CD4-positive, alpha-beta T cell treated with Interleukin-12 subunit alpha and Interleukin-12 subunit beta, for 1 hour (primary cell): ENCODE data around the gene ARPIN.
"Not testable (repeated sequence)": the region's sequence is repeated elsewhere in the genome, so short reads cannot be mapped to it uniquely, and the experiment has no call there.

Experiments
- DNase-seq: peaks from one replicate; pipeline ENCODE4 v3.0.0-alpha.2; 2020

ARPIN gene

GRCh38 chr15:89875741-89876140 lies 37.0 kb downstream of the ARPIN start:
- no peak for DNase-seq

GRCh38 chr15:89874926-89875564 lies 37.7 kb downstream of the ARPIN start:
- peak; percentile 80 for DNase-seq

GRCh38 chr15:89870688-89871288 lies 42.0 kb downstream of the ARPIN start:
- DNase-seq, result no peak

GRCh38 chr15:89870006-89870405 lies 42.7 kb downstream of the ARPIN start:
- DNase-seq, result no peak

DNA sequence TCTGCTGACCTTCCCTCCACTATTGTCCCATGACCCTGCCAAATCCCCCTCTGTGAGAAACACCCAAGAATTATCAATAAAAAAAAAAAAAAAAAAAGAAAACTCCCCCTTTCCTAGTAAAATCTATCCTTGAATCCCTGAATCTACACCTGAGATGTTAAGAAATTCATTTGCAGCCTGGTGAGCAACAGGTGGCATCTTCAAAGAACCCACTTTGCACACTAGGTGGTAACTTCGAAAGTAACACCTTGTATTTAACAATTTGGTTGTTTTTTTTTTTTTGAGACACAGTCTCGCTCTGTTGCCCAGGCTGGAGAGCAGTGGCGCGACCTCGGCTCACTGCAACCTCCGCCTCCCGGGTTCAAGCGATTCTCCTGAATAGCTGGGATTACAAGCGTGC lies 43.3 kb downstream of the ARPIN start:
- DNase-seq, result not testable (repeated sequence)

GRCh38 chr15:89864958-89865739 lies 47.6 kb downstream of the ARPIN start:
- no peak for DNase-seq

GRCh38 chr15:89863918-89864317 lies 48.8 kb downstream of the ARPIN start:
- no peak for DNase-seq

- DNase-seq, result no peak
These were observed 51.9 kb downstream of the ARPIN start for GRCh38 chr15:89860891-89861290.

DNA sequence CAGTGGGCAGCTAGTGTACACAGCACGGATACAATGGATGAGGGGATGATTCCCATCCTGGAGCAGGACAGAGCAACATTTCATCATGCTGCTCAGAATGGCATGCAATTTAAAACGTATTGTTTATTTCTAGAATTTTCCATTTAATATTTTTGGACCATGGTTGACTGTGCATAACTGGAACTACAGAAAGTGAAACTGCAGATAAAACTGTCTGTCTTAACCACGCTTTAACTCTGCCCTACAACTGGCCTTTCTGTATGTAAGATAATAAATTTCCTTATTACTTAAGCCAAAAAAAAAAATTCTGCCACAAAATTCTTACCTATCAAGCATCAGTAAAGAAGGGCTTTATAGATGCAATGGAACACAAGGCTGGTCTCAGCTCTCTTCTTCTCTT lies 52.3 kb downstream of the ARPIN start:
- DNase-seq, result no peak

GRCh38 chr15:89858661-89859458 lies 53.9 kb downstream of the ARPIN start:
- no peak for DNase-seq

- no peak for DNase-seq
These were observed 55.1 kb downstream of the ARPIN start for GRCh38 chr15:89857673-89858072.

DNA sequence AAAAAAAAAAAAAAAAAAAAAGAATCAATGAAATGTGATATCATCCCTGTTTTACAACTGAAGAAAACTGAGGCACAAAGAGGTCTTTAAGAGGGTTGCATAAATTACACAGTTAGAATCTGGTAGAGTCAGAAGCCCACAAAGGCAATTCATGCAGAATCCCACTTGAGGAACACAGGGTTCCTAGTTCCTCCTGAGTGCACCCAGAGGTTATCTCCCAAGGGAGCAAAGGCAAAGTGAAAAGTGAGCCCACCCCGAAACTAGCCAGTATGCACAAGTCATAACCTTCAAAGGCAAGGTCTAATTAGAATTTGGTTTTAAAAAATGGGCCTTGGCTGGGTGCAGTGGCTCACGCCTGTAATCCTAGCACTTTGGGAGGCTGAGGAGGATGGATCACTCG lies 56.8 kb downstream of the ARPIN start:
- DNase-seq, result no peak

GRCh38 chr15:89854863-89855262 lies 57.9 kb downstream of the ARPIN start:
- DNase-seq, result not testable (repeated sequence)

DNA sequence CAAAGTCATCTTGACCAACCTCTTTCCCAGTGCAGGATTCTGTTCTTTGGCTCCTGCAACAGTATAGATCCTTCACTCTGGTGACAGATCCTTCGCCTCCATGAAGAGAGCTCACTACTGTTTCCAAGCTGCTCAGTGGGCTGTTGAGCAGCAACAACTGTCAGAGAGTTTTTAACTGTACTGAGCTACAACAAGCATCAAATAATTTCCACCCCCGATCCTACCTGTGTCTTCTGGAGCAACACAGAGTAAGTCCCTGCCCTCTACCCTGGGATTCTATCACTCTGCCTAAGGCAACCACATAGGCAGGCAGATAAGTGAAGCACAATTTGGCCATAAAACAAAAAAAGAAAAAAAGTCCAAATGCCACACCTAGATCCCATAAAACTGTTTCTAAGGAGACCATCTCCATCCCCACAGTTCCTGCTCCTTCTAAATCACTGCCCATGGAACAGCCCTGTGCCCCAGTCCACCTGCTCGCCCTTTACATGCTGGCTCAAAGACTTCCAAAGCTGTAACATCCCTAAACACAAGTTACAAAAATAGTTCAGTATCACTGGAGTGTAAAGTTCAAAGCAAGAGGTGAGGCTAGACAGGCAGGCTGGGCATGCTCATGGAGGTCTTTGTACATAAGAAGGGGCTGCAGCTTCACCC lies 60.3 kb downstream of the ARPIN start:
- DNase-seq, result no peak

DNA sequence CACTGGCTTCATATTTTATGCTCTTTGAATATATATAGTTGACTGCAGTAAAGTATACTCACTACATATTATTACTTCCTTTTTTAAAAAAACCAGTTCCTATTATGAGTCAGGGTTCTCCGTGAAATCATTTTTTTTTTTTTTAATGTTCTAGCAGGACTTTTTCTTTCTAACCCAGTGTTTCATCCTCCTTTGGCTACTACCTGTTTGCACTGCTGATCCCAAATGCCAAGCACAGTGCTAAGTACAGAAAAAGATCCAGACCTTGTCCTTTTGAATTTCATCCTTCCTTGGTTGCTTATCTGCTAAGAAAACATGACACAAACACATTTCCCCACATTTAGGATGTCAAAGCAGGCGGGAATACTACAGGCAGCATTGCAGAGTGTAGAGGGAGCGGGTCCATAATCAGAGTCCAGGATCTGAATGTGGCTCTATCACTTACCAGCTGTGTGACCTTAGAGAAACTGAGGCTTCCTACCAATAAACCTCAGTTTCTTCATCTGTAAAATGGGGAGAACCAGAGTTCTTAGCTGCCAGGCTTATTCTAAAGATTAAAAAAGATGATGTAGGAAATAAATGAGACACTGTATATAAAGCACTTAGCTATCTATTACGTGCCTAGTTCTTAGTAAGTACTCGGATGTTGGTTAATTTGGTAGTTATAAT lies 60.9 kb downstream of the ARPIN start:
- DNase-seq, result no peak

DNA sequence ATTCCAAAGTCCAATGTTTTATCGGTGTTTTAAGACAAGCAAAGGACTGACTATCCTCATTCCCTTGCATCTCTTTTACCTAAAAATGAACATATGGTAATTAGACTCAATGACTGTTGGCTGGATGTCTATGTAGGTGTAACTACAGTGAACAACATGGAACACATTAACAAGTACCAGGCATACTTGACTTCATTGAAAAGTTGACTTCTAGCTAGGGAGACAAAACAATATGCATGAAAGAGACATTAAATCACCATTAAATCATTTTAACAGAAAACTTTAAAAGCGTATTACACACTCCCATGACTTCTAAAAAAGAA lies 63.8 kb downstream of the ARPIN start:
- DNase-seq, result no peak

GRCh38 chr15:89847101-89847500 lies 65.7 kb downstream of the ARPIN start:
- DNase-seq, result no peak

GRCh38 chr15:89845305-89845893 lies 67.4 kb downstream of the ARPIN start:
- DNase-seq, result no peak
